Common myeloid progenitor, CD34-positive (primary cell): Measurements from ENCODE around the gene CDH4.
"Not testable (repeated sequence)": the region's sequence is repeated elsewhere in the genome, so short reads cannot be mapped to it uniquely, and the experiment has no call there.

ENCODE experiments used
- CTCF ChIA-PET: fragments of 350-600 bp; sonication (Branson Sonifier 250); formaldehyde crosslinking; loops from one replicate; lab custom pipeline; 2021; ENCODE audit warnings: antibody characterized with exemption; lab: Charles Lee
- POLR2A ChIA-PET: fragments of 350-600 bp; sonication (Branson Sonifier 250); formaldehyde crosslinking; loops from one replicate; lab custom pipeline; 2021; ENCODE audit warnings: antibody characterized with exemption; lab: Charles Lee
- DNase-seq, 3 donors: peaks; one replicate each; pipeline versions ENCODE4 v3.0.0 to v3.0.0-alpha.2; 2013
- H3K27ac ChIP-seq, 2 experiments: 1 replicate in 1 of 2; 2 replicates in 1 of 2; pipeline ENCODE4 v1.7.0; 2013; ENCODE audit warnings: inconsistent platforms in 2 of 2, low read length in 2 of 2, mild to moderate bottlenecking in 2 of 2, low read depth in 1 of 2, moderate library complexity in 1 of 2; ENCODE audit not compliant: severe bottlenecking in 2 of 2, insufficient read depth in 1 of 2, poor library complexity in 1 of 2
- H3K27me3 ChIP-seq, 5 experiments: replicated peaks in 2 of 5; 1 replicate in 3 of 5; 2 replicates in 2 of 5; pipeline versions ENCODE4 v1.6.1 to v1.7.0; 2013; ENCODE audit warnings: low read length in 4 of 5, mild to moderate bottlenecking in 2 of 5, moderate library complexity in 2 of 5, inconsistent platforms in 1 of 5; ENCODE audit not compliant: insufficient read depth in 5 of 5, control insufficient read depth in 4 of 5
- H3K36me3 ChIP-seq, 4 experiments: 1 replicate in 2 of 4; 2 replicates in 2 of 4; pipeline versions ENCODE4 v1.6.1 to v1.7.0; 2013; ENCODE audit warnings: low read length in 3 of 4, control low read depth in 1 of 4, mild to moderate bottlenecking in 1 of 4; ENCODE audit not compliant: control insufficient read depth in 4 of 4, insufficient read depth in 4 of 4
- H3K4me1 ChIP-seq, 4 experiments: 1 replicate in 3 of 4; 2 replicates in 1 of 4; pipeline versions ENCODE4 v1.6.1 to v1.7.1; 2013; ENCODE audit warnings: low read length in 3 of 4, mild to moderate bottlenecking in 3 of 4, control low read depth in 1 of 4, inconsistent platforms in 1 of 4, moderate library complexity in 1 of 4; ENCODE audit not compliant: control insufficient read depth in 4 of 4, insufficient read depth in 4 of 4; ENCODE audit errors: control extremely low read depth in 1 of 4
- H3K4me3 ChIP-seq, 7 experiments: 1 replicate in 4 of 7; 2 replicates in 3 of 7; pipeline versions ENCODE4 v1.5.1 to v1.7.0; 2013; ENCODE audit warnings: mild to moderate bottlenecking in 7 of 7, low read length in 6 of 7, moderate library complexity in 6 of 7, inconsistent platforms in 2 of 7, low read depth in 2 of 7, control low read depth in 1 of 7; ENCODE audit not compliant: insufficient read depth in 4 of 7, control insufficient read depth in 1 of 7; ENCODE audit errors: extremely low read depth in 1 of 7
- H3K9me3 ChIP-seq, 5 experiments: 1 replicate in 4 of 5; 2 replicates in 1 of 5; pipeline versions ENCODE4 v1.6.1 to v1.7.1; 2013; ENCODE audit warnings: low read length in 4 of 5, mild to moderate bottlenecking in 2 of 5, inconsistent platforms in 1 of 5, low read depth in 1 of 5, moderate library complexity in 1 of 5; ENCODE audit not compliant: control insufficient read depth in 4 of 5, insufficient read depth in 2 of 5; ENCODE audit errors: control extremely low read depth in 1 of 5
- WGBS: methylation state at CpG from one replicate; pipeline ENCODE4 v1.1.5; 2013; ENCODE audit not compliant: insufficient coverage; 5-methylcytosine and 5-hydroxymethylcytosine counted together

The CDH4 gene

GRCh38 chr20:61982951-61983315 is 730.9 kb downstream of the CDH4 start:
- no peak for DNase-seq
- WGBS: 99% methylated on average over 9 of the region's 11 CpGs
- Histone ChIP-seq H3K36me3 (peaks cover 3 to 47% (median 28%) of the 10 kb centered on the region in 4 experiments), H3K27me3 (no peaks in the 10 kb centered on the region), H3K9me3 (peaks cover 0 to 9% (median 4%) of the 10 kb centered on the region in 5 experiments), H3K27ac (no peak overlapping the region), H3K4me3 (no peak overlapping the region), H3K4me1 (no peaks in the 10 kb centered on the region)
- CTCF ChIA-PET: no interaction called here
- POLR2A ChIA-PET: no interaction called here

GRCh38 chr20:61983965-61984364 is 731.9 kb downstream of the CDH4 start:
- Histone ChIP-seq H3K36me3 (peaks cover 6 to 56% (median 34%) of the 10 kb centered on the region in 4 experiments), H3K27ac (no peak overlapping the region), H3K4me1 (no peaks in the 10 kb centered on the region), H3K4me3 (no peak overlapping the region), H3K27me3 (no peaks in the 10 kb centered on the region), H3K9me3 (peaks cover 0 to 9% (median 4%) of the 10 kb centered on the region in 5 experiments)
- ChIA-PET POLR2A (no interaction called here), CTCF (no interaction called here)
- 95% methylated on average over 13 of the region's 17 CpGs for WGBS
- DNase-seq: no peak

GRCh38 chr20:61984431-61984830 is 732.4 kb downstream of the CDH4 start:
- CTCF ChIA-PET: not testable (repeated sequence)
- 96% methylated on average over 12 of the region's 14 CpGs for WGBS

GRCh38 chr20:61985096-61985495 is 733.0 kb downstream of the CDH4 start:
- Histone ChIP-seq H3K27me3 (no peaks in the 10 kb centered on the region), H3K4me3 (no peak overlapping the region), H3K27ac (no peak overlapping the region), H3K36me3 (peaks cover 6 to 58% (median 40%) of the 10 kb centered on the region in 4 experiments), H3K4me1 (no peaks in the 10 kb centered on the region), H3K9me3 (peaks cover 0 to 9% (median 4%) of the 10 kb centered on the region in 5 experiments)
- DNase-seq: no peak
- WGBS: 87% methylated on average over 3 of the region's 6 CpGs
- ChIA-PET POLR2A (interaction anchor here (0.5 kb wide), 1 partner anchor 139 kb away, joined by 7 read pairs; no protein-coding TSS in a partner anchor), CTCF (no interaction called here)

More at GRCh38 chr20:61984431-61984830, 732.4 kb downstream of the CDH4 start:
- peaks cover 6 to 58% (median 37%) of the 10 kb centered on the region in 4 experiments for H3K36me3 ChIP-seq
- H3K4me1 ChIP-seq, POLR2A ChIA-PET, H3K27ac ChIP-seq, DNase-seq, H3K27me3 ChIP-seq, H3K9me3 ChIP-seq, H3K4me3 ChIP-seq: not testable (repeated sequence)

- H3K36me3 ChIP-seq: peaks cover 8 to 69% (median 45%) of the 10 kb centered on the region in 4 experiments
- no peaks in the 10 kb centered on the region for H3K4me1 ChIP-seq
- ChIA-PET POLR2A (no interaction called here), CTCF (no interaction called here)
- no peaks in the 10 kb centered on the region for H3K27me3 ChIP-seq
- H3K27ac ChIP-seq: no peak overlapping the region
- no peak overlapping the region for H3K4me3 ChIP-seq
- no peak for DNase-seq
- 99% methylated on average over 13 of the region's 16 CpGs for WGBS
- peaks cover 0 to 18% (median 13%) of the 10 kb centered on the region in 5 experiments for H3K9me3 ChIP-seq
These were observed 734.8 kb downstream of the CDH4 start for GRCh38 chr20:61986762-61987321.

- 96% methylated on average over 14 of the region's 18 CpGs for WGBS
- no peaks in the 10 kb centered on the region for H3K27me3 ChIP-seq
- H3K4me3 ChIP-seq: no peak overlapping the region
- CTCF ChIA-PET: no interaction called here
- H3K4me1 ChIP-seq: no peaks in the 10 kb centered on the region
- DNase-seq: no peak
- POLR2A ChIA-PET: no interaction called here
- peaks cover 15 to 81% (median 58%) of the 10 kb centered on the region in 4 experiments for H3K36me3 ChIP-seq
- no peak overlapping the region for H3K27ac ChIP-seq
- peaks cover 0 to 31% (median 22%) of the 10 kb centered on the region in 5 experiments for H3K9me3 ChIP-seq
These were observed 736.6 kb downstream of the CDH4 start for GRCh38 chr20:61988665-61989064.

GRCh38 chr20:61989741-61990140 is 737.7 kb downstream of the CDH4 start:
- Histone ChIP-seq H3K4me3 (no peak overlapping the region), H3K27me3 (no peaks in the 10 kb centered on the region), H3K4me1 (no peaks in the 10 kb centered on the region), H3K9me3 (peaks cover 0 to 31% (median 22%) of the 10 kb centered on the region in 5 experiments), H3K36me3 (peaks cover 20 to 82% (median 61%) of the 10 kb centered on the region in 4 experiments), H3K27ac (no peak overlapping the region)
- ChIA-PET POLR2A (no interaction called here), CTCF (no interaction called here)
- no peak for DNase-seq
- 98% methylated on average over 13 of the region's 14 CpGs for WGBS
